ENCODE results near the gene TRPM3. TPM values are rescaled to one million over a fixed set of nuclear protein-coding genes. Genes with fewer than 3 reads are reported as not detected.

TRPM3 gene
- total RNA-seq, 2 experiments from 2014 or later: not detected

- Mint-ChIP-seq H3K36me3 (ENCODE audit: low read depth) (no peaks in the 10 kb centered on the region), H3K9me3 (no peaks in the 10 kb centered on the region), H3K4me3 (no peak overlapping the region), H3K27me3 (no peaks in the 10 kb centered on the region), H3K27ac (no peak overlapping the region), H3K4me1 (ENCODE audit: low read depth) (no peaks in the 10 kb centered on the region)
- ChIA-PET POLR2A (no interaction called here), CTCF (no interaction called here)
- Histone ChIP-seq H3K27ac (ENCODE audit: low read depth in 1 of 2, low read length in 2 of 2) (no peak overlapping the region), H3K9me3 (ENCODE audit: control insufficient read depth in 1 of 2, insufficient read depth in 1 of 2, low read length in 2 of 2) (peaks cover 0 to 4% of the 10 kb centered on the region in 2 experiments), H3K27me3 (ENCODE audit: control insufficient read depth in 1 of 2, insufficient read depth in 2 of 2, low read length in 2 of 2) (no peaks in the 10 kb centered on the region), H3K36me3 (ENCODE audit: insufficient read depth, low read length) (no peaks in the 10 kb centered on the region), H3K4me3 (ENCODE audit: low read length) (no peak overlapping the region), H3K4me1 (ENCODE audit: insufficient read depth, low read length) (no peaks in the 10 kb centered on the region)
- intact Hi-C loops (cut with DNase I, micrococcal nuclease): no loop called here
- no peak for DNase-seq
- no peak for ATAC-seq (ENCODE audit: poor library complexity)
- no peak for TF ChIP-seq CTCF (IDR thresholded peaks at IDR 0.05)
These were observed 78.9 kb downstream of the TRPM3 start for GRCh38 chr9:71042448-71042990.

GRCh38 chr9:71037521-71037920, 83.9 kb downstream of the TRPM3 start:
- H3K9me3 Mint-ChIP-seq: no peaks in the 10 kb centered on the region
- ChIA-PET CTCF (no interaction called here), POLR2A (no interaction called here)
- intact Hi-C loops (cut with DNase I, micrococcal nuclease): no loop called here
- H3K4me1 Mint-ChIP-seq (ENCODE audit: low read depth): no peaks in the 10 kb centered on the region
- Histone ChIP-seq H3K27me3 (ENCODE audit: control insufficient read depth in 1 of 2, insufficient read depth in 2 of 2, low read length in 2 of 2) (no peaks in the 10 kb centered on the region), H3K4me1 (ENCODE audit: insufficient read depth, low read length) (no peaks in the 10 kb centered on the region), H3K4me3 (ENCODE audit: low read length) (no peak overlapping the region), H3K36me3 (ENCODE audit: insufficient read depth, low read length) (no peaks in the 10 kb centered on the region), H3K9me3 (ENCODE audit: control insufficient read depth in 1 of 2, insufficient read depth in 1 of 2, low read length in 2 of 2) (no peaks in the 10 kb centered on the region), H3K27ac (ENCODE audit: low read depth in 1 of 2, low read length in 2 of 2) (no peak overlapping the region)
- H3K36me3 Mint-ChIP-seq (ENCODE audit: low read depth): no peaks in the 10 kb centered on the region
- H3K4me3 Mint-ChIP-seq: no peak overlapping the region
- H3K27ac Mint-ChIP-seq: no peak overlapping the region
- TF ChIP-seq CTCF (IDR thresholded peaks at IDR 0.05): no peak
- DNase-seq (no peak), ATAC-seq (ENCODE audit: poor library complexity) (no peak)
- no peaks in the 10 kb centered on the region for H3K27me3 Mint-ChIP-seq

- ChIA-PET POLR2A (no interaction called here), CTCF (no interaction called here)
- Mint-ChIP-seq H3K4me3 (no peak overlapping the region), H3K4me1 (ENCODE audit: low read depth) (no peaks in the 10 kb centered on the region), H3K9me3 (no peaks in the 10 kb centered on the region), H3K27ac (no peak overlapping the region), H3K27me3 (no peaks in the 10 kb centered on the region), H3K36me3 (ENCODE audit: low read depth) (no peaks in the 10 kb centered on the region)
- Histone ChIP-seq H3K27ac (ENCODE audit: low read depth in 1 of 2, low read length in 2 of 2) (no peak overlapping the region), H3K4me1 (ENCODE audit: insufficient read depth, low read length) (no peaks in the 10 kb centered on the region), H3K27me3 (ENCODE audit: control insufficient read depth in 1 of 2, insufficient read depth in 2 of 2, low read length in 2 of 2) (no peaks in the 10 kb centered on the region), H3K4me3 (ENCODE audit: low read length) (no peak overlapping the region), H3K36me3 (ENCODE audit: insufficient read depth, low read length) (no peaks in the 10 kb centered on the region), H3K9me3 (ENCODE audit: control insufficient read depth in 1 of 2, insufficient read depth in 1 of 2, low read length in 2 of 2) (no peaks in the 10 kb centered on the region)
- ATAC-seq (ENCODE audit: poor library complexity) (no peak), DNase-seq (no peak)
- TF ChIP-seq CTCF (IDR thresholded peaks at IDR 0.05): no peak
- intact Hi-C loops (cut with DNase I, micrococcal nuclease): no loop called here
These were observed 84.9 kb downstream of the TRPM3 start for GRCh38 chr9:71036501-71036900.

Measured in CD4-positive, alpha-beta T cell (primary cell).